GM13976 (cell line): ENCODE data around the gene TBC1D22A.
"Not testable (repeated sequence)": the region's sequence is repeated elsewhere in the genome, so short reads cannot be mapped to it uniquely, and the experiment has no call there.

Experiments
- DNase-seq: peaks from one replicate; pipeline ENCODE4 v3.0.0; 2012; ENCODE audit warnings: low spot score
- CTCF ChIP-seq: IDR thresholded peaks from 2 replicates; pipeline ENCODE4 v1.5.1; 2012; ENCODE audit warnings: borderline replicate concordance, mild to moderate bottlenecking; ENCODE audit not compliant: insufficient read depth; ENCODE audit errors: extremely low read depth, missing control alignments, control extremely low read depth
- in situ Hi-C: fragments of 300-500 bp; cut with MboI; formaldehyde crosslinking; loops from one replicate; pipeline ENCODE4 v1.12.0; 2022; ENCODE audit warnings: low sequenced_read_pairs, mixed read lengths, inconsistent platforms; ENCODE audit not compliant: unreplicated experiment

TBC1D22A gene

GRCh38 chr22:46976143-46976542 lies 213.7 kb downstream of the TBC1D22A start:
- TF ChIP-seq CTCF = no peak
- in situ Hi-C loops = no loop called here

GRCh38 chr22:46976598-46976997 lies 214.1 kb downstream of the TBC1D22A start:
- in situ Hi-C loops = no loop called here
- TF ChIP-seq CTCF = no peak
- no peak for DNase-seq

More at GRCh38 chr22:46976143-46976542, 213.7 kb downstream of the TBC1D22A start:
- DNase-seq = no peak

GRCh38 chr22:46977656-46978343 lies 215.3 kb downstream of the TBC1D22A start:
- no peak for TF ChIP-seq CTCF
- in situ Hi-C loops = no loop called here
- DNase-seq = no peak

GRCh38 chr22:46978668-46979067 lies 216.2 kb downstream of the TBC1D22A start:
- in situ Hi-C loops, DNase-seq: not testable (repeated sequence)

GRCh38 chr22:46979506-46979905 lies 217.1 kb downstream of the TBC1D22A start:
- in situ Hi-C loops = no loop called here
- TF ChIP-seq CTCF = no peak

GRCh38 chr22:46980392-46980791 lies 217.9 kb downstream of the TBC1D22A start:
- in situ Hi-C loops = no loop called here
- DNase-seq = no peak
- no peak for TF ChIP-seq CTCF

More at GRCh38 chr22:46979506-46979905, 217.1 kb downstream of the TBC1D22A start:
- no peak for DNase-seq

GRCh38 chr22:46982635-46983034 lies 220.2 kb downstream of the TBC1D22A start:
- TF ChIP-seq CTCF = no peak
- DNase-seq = no peak
- in situ Hi-C loops = no loop called here
